Measurements from ENCODE around the gene FHIT. TPM values are rescaled to one million over a fixed set of nuclear protein-coding genes. Genes with fewer than 3 reads are reported as not detected.

FHIT gene
- total RNA-seq, 4 donors from 2014 or later, result 1.6 to 12.9 (median 7.8) TPM

DNA sequence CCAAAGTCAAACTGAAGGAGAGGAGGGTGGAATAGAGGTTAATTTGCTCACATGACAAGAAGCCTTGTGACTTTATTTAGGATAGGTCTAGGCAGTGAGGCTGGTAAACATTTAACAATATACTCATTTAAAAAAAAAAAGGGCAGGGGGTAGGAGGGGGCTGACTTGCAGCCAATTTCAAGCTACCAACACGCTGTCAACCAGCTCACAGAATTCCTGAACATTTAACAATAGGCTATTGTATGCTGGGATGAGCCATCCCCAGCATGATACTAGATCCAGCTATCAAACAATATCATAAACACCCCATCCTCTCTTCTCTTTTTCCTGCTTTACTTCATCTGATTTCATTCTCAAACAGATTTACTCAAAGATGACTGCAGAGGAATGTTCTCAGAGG lies 1105.1 kb downstream of the FHIT start:
- DNase-seq (ENCODE audit: low spot score in 2 of 2), result no peak
- no peaks in the 10 kb centered on the region for H3K36me3 ChIP-seq
- WGBS, 2 donors, result 13 to 14% methylated on average over 1 of the region's 1 CpG
- H3K4me1 ChIP-seq, result no peaks in the 10 kb centered on the region
- H3K9me3 ChIP-seq, result no peaks in the 10 kb centered on the region
- H3K27me3 ChIP-seq, result no peaks in the 10 kb centered on the region
- TF ChIP-seq EP300 (IDR thresholded peaks at IDR 0.05) (no peak), POLR2A (IDR thresholded peaks at IDR 0.05) (no peak)
- TF ChIP-seq, protein P1, sequence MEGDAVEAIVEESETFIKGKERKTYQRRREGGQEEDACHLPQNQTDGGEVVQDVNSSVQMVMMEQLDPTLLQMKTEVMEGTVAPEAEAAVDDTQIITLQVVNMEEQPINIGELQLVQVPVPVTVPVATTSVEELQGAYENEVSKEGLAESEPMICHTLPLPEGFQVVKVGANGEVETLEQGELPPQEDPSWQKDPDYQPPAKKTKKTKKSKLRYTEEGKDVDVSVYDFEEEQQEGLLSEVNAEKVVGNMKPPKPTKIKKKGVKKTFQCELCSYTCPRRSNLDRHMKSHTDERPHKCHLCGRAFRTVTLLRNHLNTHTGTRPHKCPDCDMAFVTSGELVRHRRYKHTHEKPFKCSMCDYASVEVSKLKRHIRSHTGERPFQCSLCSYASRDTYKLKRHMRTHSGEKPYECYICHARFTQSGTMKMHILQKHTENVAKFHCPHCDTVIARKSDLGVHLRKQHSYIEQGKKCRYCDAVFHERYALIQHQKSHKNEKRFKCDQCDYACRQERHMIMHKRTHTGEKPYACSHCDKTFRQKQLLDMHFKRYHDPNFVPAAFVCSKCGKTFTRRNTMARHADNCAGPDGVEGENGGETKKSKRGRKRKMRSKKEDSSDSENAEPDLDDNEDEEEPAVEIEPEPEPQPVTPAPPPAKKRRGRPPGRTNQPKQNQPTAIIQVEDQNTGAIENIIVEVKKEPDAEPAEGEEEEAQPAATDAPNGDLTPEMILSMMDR (IDR thresholded peaks at IDR 0.05), result no peak
- H3K27ac ChIP-seq, result no peak overlapping the region
- H3K4me3 ChIP-seq, result no peak overlapping the region

DNA sequence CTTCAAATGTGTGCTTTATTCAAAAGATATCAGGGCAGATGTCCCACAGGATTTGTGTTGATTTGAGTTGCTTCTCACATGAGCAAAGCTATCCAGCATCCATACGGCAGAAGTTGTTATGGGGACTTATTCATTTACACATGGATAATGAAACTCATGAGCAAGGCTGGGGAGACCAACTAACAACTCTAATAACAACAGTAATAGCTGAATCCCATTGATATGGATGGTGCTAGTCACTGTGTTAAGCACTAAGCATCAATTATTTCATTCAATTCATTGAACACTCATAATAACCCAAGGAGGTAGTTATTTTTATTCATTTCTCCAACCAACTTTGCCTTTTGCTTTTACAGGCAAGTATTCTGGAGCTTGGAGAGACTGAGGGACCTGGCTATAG lies 1107.2 kb downstream of the FHIT start:
- WGBS, 2 donors, result 88 to 94% methylated on average over 1 of the region's 1 CpG
- TF ChIP-seq POLR2A (IDR thresholded peaks at IDR 0.05), result no peak
- no peak for TF ChIP-seq EP300 (IDR thresholded peaks at IDR 0.05)
- TF ChIP-seq, protein P1 (IDR thresholded peaks at IDR 0.05), result no peak
- Histone ChIP-seq H3K4me1 (no peaks in the 10 kb centered on the region), H3K27ac (no peak overlapping the region), H3K36me3 (no peaks in the 10 kb centered on the region), H3K9me3 (no peaks in the 10 kb centered on the region), H3K4me3 (no peak overlapping the region), H3K27me3 (no peaks in the 10 kb centered on the region)
- DNase-seq (ENCODE audit: low spot score in 2 of 2), result no peak

DNA sequence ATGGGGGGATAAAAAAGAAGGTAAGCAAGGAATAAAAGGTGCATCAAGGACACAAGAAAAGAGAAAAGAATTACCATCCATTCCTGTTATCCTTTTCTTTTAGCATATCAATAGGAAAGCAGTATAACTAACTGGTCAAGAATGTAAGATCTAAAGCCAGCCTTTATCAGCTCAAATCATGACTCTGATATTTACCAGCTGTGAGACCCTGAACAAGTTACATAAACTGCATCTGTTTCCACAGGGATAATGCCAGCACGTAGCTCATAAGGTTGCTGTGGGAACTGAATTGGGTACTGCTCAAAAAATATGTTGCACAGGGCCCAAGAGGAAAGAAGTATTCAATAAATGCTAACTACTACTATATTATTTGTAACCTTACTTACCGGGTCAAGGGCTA lies 1109.2 kb downstream of the FHIT start:
- H3K27ac ChIP-seq, result no peak overlapping the region
- WGBS, 2 donors, result 57 to 68% methylated on average over 2 of the region's 2 CpGs
- no peaks in the 10 kb centered on the region for H3K4me1 ChIP-seq
- TF ChIP-seq EP300 (IDR thresholded peaks at IDR 0.05), result no peak
- TF ChIP-seq, protein P1 (IDR thresholded peaks at IDR 0.05), result no peak
- no peak for TF ChIP-seq POLR2A (IDR thresholded peaks at IDR 0.05)
- no peak for DNase-seq (ENCODE audit: low spot score in 2 of 2)
- H3K27me3 ChIP-seq, result no peaks in the 10 kb centered on the region
- no peaks in the 10 kb centered on the region for H3K36me3 ChIP-seq
- H3K4me3 ChIP-seq, result no peak overlapping the region
- H3K9me3 ChIP-seq, result no peaks in the 10 kb centered on the region

DNA sequence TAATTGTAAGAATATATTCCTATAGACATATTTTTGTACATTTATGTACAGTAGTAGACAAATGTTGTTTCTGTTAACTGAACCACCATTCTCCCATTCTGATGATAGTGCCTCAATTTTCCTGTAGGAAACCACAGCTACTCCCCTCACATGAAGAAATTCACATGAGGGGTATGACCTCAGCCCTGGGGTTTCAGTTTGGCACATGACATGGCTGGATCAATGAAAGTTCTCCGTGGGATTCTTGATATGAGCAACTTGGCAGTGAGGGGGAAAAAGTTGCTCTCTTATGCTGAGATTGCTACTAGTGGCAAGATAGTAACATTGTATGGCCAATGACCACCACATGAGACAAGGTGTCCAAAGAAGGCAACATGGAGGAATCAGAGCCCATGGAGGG lies 1111.1 kb downstream of the FHIT start:
- H3K9me3 ChIP-seq, result no peaks in the 10 kb centered on the region
- no peaks in the 10 kb centered on the region for H3K4me1 ChIP-seq
- WGBS, 2 donors, result 80 to 88% methylated on average over 1 of the region's 1 CpG
- TF ChIP-seq, protein P1 (IDR thresholded peaks at IDR 0.05), result no peak
- TF ChIP-seq POLR2A (IDR thresholded peaks at IDR 0.05) (no peak), EP300 (IDR thresholded peaks at IDR 0.05) (no peak)
- no peaks in the 10 kb centered on the region for H3K27me3 ChIP-seq
- H3K4me3 ChIP-seq, result no peak overlapping the region
- H3K36me3 ChIP-seq, result no peaks in the 10 kb centered on the region
- no peak for DNase-seq (ENCODE audit: low spot score in 2 of 2)
- no peak overlapping the region for H3K27ac ChIP-seq

DNA sequence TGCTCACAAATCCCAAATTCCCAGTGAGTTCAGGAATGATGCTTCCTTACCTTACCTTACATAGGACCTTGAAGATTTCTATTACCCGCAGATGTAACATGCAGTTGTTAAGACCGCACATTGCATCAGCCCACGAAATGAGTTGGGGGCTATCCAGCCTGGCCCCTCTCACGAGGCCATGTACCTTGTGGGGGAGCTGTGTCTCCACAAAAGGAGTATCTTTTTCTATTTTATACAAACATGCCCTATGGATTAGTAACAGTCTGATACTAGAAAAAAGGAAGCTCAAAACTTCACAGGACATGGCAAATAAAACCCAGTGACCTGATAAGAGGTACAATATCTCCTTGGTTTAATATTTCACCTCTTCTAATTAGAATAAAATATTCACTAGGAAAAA lies 1114.7 kb downstream of the FHIT start:
- no peaks in the 10 kb centered on the region for H3K9me3 ChIP-seq
- no peaks in the 10 kb centered on the region for H3K36me3 ChIP-seq
- H3K4me1 ChIP-seq, result no peaks in the 10 kb centered on the region
- H3K4me3 ChIP-seq, result no peak overlapping the region
- H3K27ac ChIP-seq, result no peak overlapping the region
- 84 to 90% methylated on average over 4 of the region's 4 CpGs for WGBS, 2 donors
- no peak for DNase-seq (ENCODE audit: low spot score in 2 of 2)
- TF ChIP-seq, protein P1 (IDR thresholded peaks at IDR 0.05), result no peak
- TF ChIP-seq EP300 (IDR thresholded peaks at IDR 0.05) (no peak), POLR2A (IDR thresholded peaks at IDR 0.05) (no peak)
- H3K27me3 ChIP-seq, result no peaks in the 10 kb centered on the region
